GOT3 (cell line): ENCODE data around the gene ARHGDIA.

ENCODE experiments used
- DNase-seq: peaks from one replicate; lab custom pipeline; 2025; ENCODE audit warnings: mixed read lengths; lab: John Stamatoyannopoulos, UW

The ARHGDIA gene

DNA sequence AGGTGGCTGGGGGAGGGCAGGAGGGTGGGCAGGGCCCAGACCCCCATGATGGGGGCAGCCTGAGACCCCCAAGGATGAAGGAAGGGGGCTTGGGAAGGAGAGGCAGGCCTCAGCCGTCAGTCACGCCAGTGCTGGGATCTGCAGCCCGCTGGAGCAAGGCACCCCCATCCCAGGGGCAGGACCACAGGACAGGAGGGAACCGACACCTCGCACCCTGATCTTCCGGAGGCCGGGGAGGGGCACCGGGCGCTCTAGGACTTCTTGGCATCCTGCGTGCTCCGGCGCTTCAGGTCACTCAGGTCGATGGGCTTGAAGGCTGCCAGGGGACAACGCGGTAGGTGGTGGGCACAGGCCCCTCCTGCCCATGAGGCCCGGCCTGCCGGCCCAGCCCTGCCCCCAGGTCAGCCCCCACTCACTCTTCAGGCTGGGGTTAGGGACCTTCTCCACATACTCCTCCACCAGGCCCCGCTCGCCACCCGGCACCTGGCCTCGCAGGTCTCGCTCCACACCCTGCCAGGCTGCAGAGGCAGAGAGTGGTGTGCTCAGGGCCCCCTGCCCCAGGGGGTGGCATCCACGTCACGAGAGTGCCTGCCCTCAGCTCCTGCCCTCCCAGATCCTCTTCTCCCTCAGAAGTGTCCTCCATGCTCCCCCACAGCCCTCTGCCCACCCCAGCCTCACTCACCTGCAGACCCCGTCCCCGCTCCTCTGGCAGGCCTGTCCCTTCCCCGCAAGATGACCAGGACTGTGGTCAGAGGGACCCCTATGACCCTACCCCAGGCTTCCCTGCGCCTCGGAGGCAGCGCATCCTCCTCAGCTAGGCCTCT, 47.9 kb downstream of the ARHGDIA start:
- DNase-seq: no peak

DNA sequence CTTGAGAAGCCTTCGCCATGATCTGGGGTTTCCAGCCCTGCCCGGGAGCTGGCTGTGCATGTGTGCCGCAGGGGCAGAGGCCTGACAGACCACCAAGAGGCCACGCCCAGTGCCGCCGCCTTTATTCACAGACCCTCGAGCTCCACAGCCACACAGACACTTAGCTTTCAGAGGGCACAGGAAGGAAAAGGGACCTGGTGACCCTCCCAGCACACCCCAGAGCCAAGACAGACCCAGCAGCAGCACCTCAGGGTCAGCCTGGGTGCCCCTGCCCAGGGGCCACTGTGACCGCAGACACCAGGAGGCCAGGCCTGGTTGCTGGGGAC, 48.9 kb downstream of the ARHGDIA start:
- DNase-seq: no peak

DNA sequence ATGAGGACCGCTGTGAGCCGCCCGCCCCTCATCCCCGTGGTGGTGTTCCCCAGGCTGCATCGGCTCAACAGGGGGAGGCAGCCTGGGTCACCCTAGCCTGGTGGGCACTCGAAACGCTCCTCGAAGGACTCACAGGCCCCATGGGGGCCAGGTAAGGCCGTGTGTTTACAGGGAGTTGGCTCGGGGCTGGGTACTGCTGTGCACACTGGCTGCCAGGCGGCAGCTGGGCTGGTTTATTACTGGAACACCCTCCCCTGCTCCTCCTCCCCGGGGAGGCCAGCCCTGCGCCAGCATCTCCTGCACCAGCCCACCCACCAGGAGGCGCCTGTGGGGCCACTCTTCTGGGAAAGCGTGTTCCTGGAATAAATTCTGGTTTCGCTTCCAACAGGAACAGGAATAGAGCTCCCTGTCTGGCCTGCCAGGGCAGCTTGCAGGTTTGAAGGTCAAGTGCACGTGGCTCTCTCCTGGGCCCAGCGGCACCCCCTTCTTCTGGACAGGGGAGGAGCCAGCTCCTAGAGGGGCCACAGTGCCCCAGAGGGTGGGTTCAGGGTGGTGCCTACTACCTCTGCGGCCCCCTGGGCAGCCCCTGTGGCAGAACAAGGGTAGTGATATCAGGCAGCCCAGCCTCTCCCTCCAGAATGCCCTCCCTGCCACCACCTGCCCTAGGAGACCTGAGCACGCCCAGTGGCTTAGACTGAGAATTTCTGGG, 49.4 kb downstream of the ARHGDIA start:
- no peak for DNase-seq

DNA sequence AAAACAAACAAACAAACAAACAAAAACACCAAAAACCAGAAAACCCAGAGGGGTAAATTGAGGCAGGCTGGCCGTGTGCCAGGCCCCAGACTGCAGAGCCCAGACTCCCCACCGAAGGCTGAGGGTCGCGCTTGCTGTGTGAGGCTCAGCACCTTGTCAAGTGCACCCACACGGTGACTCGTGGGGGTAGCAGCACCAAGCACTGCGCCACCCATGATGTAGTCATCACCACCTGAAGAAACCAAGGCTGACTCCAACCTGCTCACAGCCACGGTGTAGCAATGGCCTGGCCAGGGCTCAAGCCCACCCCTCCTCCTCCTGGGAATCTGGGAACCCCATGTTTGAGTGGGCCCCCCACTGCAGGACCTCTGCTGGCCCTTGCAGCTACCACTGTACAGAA, 50.0 kb downstream of the ARHGDIA start:
- no peak for DNase-seq

DNA sequence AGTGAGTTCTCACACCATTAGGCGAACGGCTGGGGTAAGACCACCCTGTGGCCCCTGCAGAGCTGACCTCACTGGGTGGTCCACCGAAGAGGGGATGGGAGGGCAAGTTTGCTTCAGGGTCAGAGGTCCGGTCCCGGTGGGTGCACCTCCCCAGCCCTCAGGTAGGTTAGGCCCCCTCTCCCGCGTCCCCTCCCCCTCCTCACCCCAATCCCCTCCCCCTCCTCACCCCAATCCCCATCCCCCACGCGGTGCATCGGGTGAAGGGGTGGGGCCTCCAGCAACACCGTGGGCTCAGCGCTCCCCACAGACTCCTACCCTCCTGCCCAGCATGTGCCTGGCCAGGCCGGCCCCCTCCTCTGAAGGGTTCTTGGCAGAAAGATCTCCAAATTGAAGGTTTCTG, 51.4 kb downstream of the ARHGDIA start:
- no peak for DNase-seq

DNA sequence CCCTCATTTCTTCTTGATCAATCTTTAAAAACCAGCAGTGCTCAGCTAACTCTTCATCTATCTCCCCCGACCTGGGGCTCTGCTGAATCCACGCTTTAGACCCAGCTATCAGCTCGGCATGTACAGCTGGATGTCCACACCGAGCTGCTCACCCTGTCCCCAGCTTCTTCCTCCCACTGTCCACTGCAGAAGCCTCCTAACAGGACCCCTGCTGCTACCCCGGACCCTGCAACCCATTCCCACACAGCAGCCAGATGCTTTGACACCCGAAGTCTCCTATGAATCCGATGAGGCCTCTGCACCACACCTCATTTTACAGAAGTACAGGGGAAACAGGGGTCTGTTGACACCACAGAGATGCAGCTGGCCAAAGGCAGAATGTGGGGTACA, 53.4 kb downstream of the ARHGDIA start:
- no peak for DNase-seq
